Measurements from ENCODE around the gene ZNF618. TPM values are rescaled to one million over a fixed set of nuclear protein-coding genes. Genes with fewer than 3 reads are reported as not detected.

ZNF618 gene
- total and polyA plus RNA-seq, 2 experiments from 2014 or later, result 12.1 to 22.1 TPM

GRCh38 chr9:113973963-113974413 is 97.9 kb downstream of the ZNF618 start (continued):
- no peak for TF ChIP-seq POLR2AphosphoS5 (IDR thresholded peaks at IDR 0.05; ENCODE audit: low read depth)
- TF ChIP-seq EZH2phosphoT487 (IDR thresholded peaks at IDR 0.05; ENCODE audit: unreplicated experiment), result no peak
- no peak for TF ChIP-seq STAT1 (IDR thresholded peaks at IDR 0.05; ENCODE audit: unreplicated experiment)
- no peak for TF ChIP-seq REST (IDR thresholded peaks at IDR 0.05; ENCODE audit: unreplicated experiment)
- TF ChIP-seq, protein P1, sequence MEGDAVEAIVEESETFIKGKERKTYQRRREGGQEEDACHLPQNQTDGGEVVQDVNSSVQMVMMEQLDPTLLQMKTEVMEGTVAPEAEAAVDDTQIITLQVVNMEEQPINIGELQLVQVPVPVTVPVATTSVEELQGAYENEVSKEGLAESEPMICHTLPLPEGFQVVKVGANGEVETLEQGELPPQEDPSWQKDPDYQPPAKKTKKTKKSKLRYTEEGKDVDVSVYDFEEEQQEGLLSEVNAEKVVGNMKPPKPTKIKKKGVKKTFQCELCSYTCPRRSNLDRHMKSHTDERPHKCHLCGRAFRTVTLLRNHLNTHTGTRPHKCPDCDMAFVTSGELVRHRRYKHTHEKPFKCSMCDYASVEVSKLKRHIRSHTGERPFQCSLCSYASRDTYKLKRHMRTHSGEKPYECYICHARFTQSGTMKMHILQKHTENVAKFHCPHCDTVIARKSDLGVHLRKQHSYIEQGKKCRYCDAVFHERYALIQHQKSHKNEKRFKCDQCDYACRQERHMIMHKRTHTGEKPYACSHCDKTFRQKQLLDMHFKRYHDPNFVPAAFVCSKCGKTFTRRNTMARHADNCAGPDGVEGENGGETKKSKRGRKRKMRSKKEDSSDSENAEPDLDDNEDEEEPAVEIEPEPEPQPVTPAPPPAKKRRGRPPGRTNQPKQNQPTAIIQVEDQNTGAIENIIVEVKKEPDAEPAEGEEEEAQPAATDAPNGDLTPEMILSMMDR (conservative IDR thresholded peaks at IDR 0.05; ENCODE audit: low read depth in 2 of 2), result no peak
- no peak for TF ChIP-seq NANOG (IDR thresholded peaks at IDR 0.05; ENCODE audit: borderline replicate concordance)
- no peak for TF ChIP-seq ZNF331 (CRISPR knock-in tag; IDR thresholded peaks at IDR 0.05; ENCODE audit: low read depth)
- no peak for TF ChIP-seq CREB1 (CRISPR knock-in tag; IDR thresholded peaks at IDR 0.05; ENCODE audit: low read depth)

GRCh38 chr9:113976915-113977314 is 100.8 kb downstream of the ZNF618 start:
- H3K36me3 ChIP-seq (ENCODE audit: insufficient read depth), result no peaks in the 10 kb centered on the region
- H3K27ac ChIP-seq (ENCODE audit: low read depth), result no peak overlapping the region
- H3K9me2 ChIP-seq (ENCODE audit: insufficient read depth), result no peaks in the 10 kb centered on the region; the same call in 1 of the 2 replicates
- H2AFZ ChIP-seq, result no peak overlapping the region
- no peaks in the 10 kb centered on the region for H3F3A ChIP-seq (replicated peaks; ENCODE audit: low read depth)
- Mint-ChIP-seq H3K4me1 (no peaks in the 10 kb centered on the region), H3K4me3 (no peak overlapping the region), H3K36me3 (ENCODE audit: low read depth) (no peaks in the 10 kb centered on the region), H3K27ac (no peak overlapping the region), H3K9me3 (no peaks in the 10 kb centered on the region), H3K27me3 (ENCODE audit: insufficient read depth, low read depth, poor library complexity) (no peaks in the 10 kb centered on the region)
- H3K4me2 ChIP-seq, result no peak overlapping the region
- H3K27me3 ChIP-seq (ENCODE audit: insufficient read depth), result no peaks in the 10 kb centered on the region
- peaks cover 6% of the 10 kb centered on the region for H4K20me1 ChIP-seq (replicated peaks; ENCODE audit: insufficient read depth)
- DNase-seq (ENCODE audit: low spot score), result no peak
- no peak overlapping the region for H3K4me3 ChIP-seq
- ATAC-seq, result no peak
- H3K79me2 ChIP-seq (replicated peaks; ENCODE audit: insufficient read depth), result 0 out of 2 replicates have a peak, but pooled peaks cover 5% of the 10 kb centered on the region
- no peaks in the 10 kb centered on the region for H3K4me1 ChIP-seq (ENCODE audit: insufficient read depth)
- no peak for TF ChIP-seq POLR2AphosphoS5 (IDR thresholded peaks at IDR 0.05; ENCODE audit: low read depth)
- TF ChIP-seq CREB1 (CRISPR knock-in tag; IDR thresholded peaks at IDR 0.05; ENCODE audit: low read depth), result no peak
- no peak for TF ChIP-seq STAT1 (IDR thresholded peaks at IDR 0.05; ENCODE audit: unreplicated experiment)
- TF ChIP-seq, protein P1 (conservative IDR thresholded peaks at IDR 0.05; ENCODE audit: low read depth in 2 of 2), result no peak
- no peak for TF ChIP-seq EZH2phosphoT487 (IDR thresholded peaks at IDR 0.05; ENCODE audit: unreplicated experiment)
- TF ChIP-seq REST (IDR thresholded peaks at IDR 0.05; ENCODE audit: unreplicated experiment), result no peak
- no peak for TF ChIP-seq EZH2 (IDR thresholded peaks at IDR 0.05; ENCODE audit: low read depth, unreplicated experiment)
- TF ChIP-seq ETS1 (IDR thresholded peaks at IDR 0.05), result no peak
- TF ChIP-seq ZNF114 (CRISPR knock-in tag; IDR thresholded peaks at IDR 0.05), result no peak
